GM23338 (cell line): ENCODE measurements around the gene TRIO. TPM values are rescaled to one million over a fixed set of nuclear protein-coding genes. Genes with fewer than 3 reads are reported as not detected.

Source experiments
- ATAC-seq: fragments of 200-7000 bp; cut with Tn5 transposase; 3 replicates; pipeline ENCODE4 v1.9.1; 2020
- DNase-seq: peaks from one replicate; pipeline ENCODE4 v3.0.0-alpha.2; 2015; ENCODE audit warnings: low spot score
- H2AFZ ChIP-seq: fragments of 200-600 bp; sonication (generic); 2 replicates; pipeline ENCODE4 v1.8.0; 2016; ENCODE audit warnings: antibody characterized with exemption, mild to moderate bottlenecking, moderate library complexity
- H3F3A ChIP-seq: fragments of 200-600 bp; sonication (generic); replicated peaks from 2 replicates; pipeline ENCODE4 v1.8.0; 2017; ENCODE audit warnings: antibody characterized with exemption, mixed run types, low read depth
- H3K27ac ChIP-seq: fragments of 200-600 bp; sonication (generic); 2 replicates; pipeline ENCODE4 v1.6.1; 2016; ENCODE audit warnings: low read depth
- H3K27me3 ChIP-seq: fragments of 200-600 bp; sonication (generic); 2 replicates; pipeline ENCODE4 v1.8.0; 2016; ENCODE audit warnings: mild to moderate bottlenecking, mixed run types, moderate library complexity; ENCODE audit not compliant: insufficient read depth
- H3K36me3 ChIP-seq: fragments of 200-600 bp; sonication (generic); 2 replicates; pipeline ENCODE4 v1.8.0; 2016; ENCODE audit warnings: mild to moderate bottlenecking; ENCODE audit not compliant: insufficient read depth
- H3K4me1 ChIP-seq: fragments of 200-600 bp; sonication (generic); 2 replicates; pipeline ENCODE4 v1.8.0; 2016; ENCODE audit warnings: mild to moderate bottlenecking, moderate library complexity; ENCODE audit not compliant: insufficient read depth
- H3K4me2 ChIP-seq: fragments of 200-600 bp; sonication (generic); 2 replicates; pipeline ENCODE4 v1.7.1; 2017; ENCODE audit warnings: mixed run types
- H3K4me3 ChIP-seq: fragments of 200-600 bp; sonication (generic); 2 replicates; pipeline ENCODE4 v1.6.1; 2016; ENCODE audit warnings: mixed run types
- H3K79me2 ChIP-seq: fragments of 200-600 bp; sonication (generic); replicated peaks from 2 replicates; pipeline ENCODE4 v1.8.0; 2017; ENCODE audit warnings: mild to moderate bottlenecking; ENCODE audit not compliant: insufficient read depth
- H3K9me2 ChIP-seq: fragments of 200-600 bp; sonication (generic); 2 replicates; pipeline ENCODE4 v1.8.0; 2017; ENCODE audit not compliant: insufficient read depth
- H4K20me1 ChIP-seq: fragments of 200-600 bp; sonication (generic); replicated peaks from 2 replicates; pipeline ENCODE4 v1.8.0; 2017; ENCODE audit warnings: mild to moderate bottlenecking; ENCODE audit not compliant: insufficient read depth
- H3K27ac Mint-ChIP-seq: 2 replicates; pipeline ENCODE4 v1.8.0; 2020; ENCODE audit warnings: inconsistent platforms, mild to moderate bottlenecking, moderate library complexity, mixed read lengths
- H3K27me3 Mint-ChIP-seq: 3 replicates; pipeline ENCODE4 v1.8.0; 2022; ENCODE audit warnings: low read depth, mild to moderate bottlenecking, moderate library complexity, mixed read lengths, inconsistent platforms; ENCODE audit not compliant: insufficient read depth, poor library complexity
- H3K36me3 Mint-ChIP-seq: 3 replicates; pipeline ENCODE4 v1.8.0; 2021; ENCODE audit warnings: low read depth, mild to moderate bottlenecking, inconsistent platforms, moderate library complexity, mixed read lengths
- H3K4me1 Mint-ChIP-seq: 3 replicates; pipeline ENCODE4 v1.8.0; 2020; ENCODE audit warnings: mild to moderate bottlenecking, inconsistent platforms, mixed read lengths
- H3K4me3 Mint-ChIP-seq: 3 replicates; pipeline ENCODE4 v1.8.0; 2021; ENCODE audit warnings: moderate library complexity, mild to moderate bottlenecking, inconsistent platforms, mixed read lengths
- H3K9me3 Mint-ChIP-seq: 3 replicates; pipeline ENCODE4 v1.8.0; 2020; ENCODE audit warnings: moderate library complexity, mild to moderate bottlenecking, inconsistent platforms, mixed read lengths
- CREB1 ChIP-seq: fragments of 250-450 bp; sonication (Bioruptor Pico); IDR thresholded peaks from 2 replicates; pipeline ENCODE4 v1.5.0; 2020; ENCODE audit warnings: low read depth, mild to moderate bottlenecking, moderate library complexity
- CTCF ChIP-seq, 2 experiments: fragments of 200-600 bp in 1 of 2; sonication (generic) in 1 of 2; conservative IDR thresholded peaks; 2 replicates each; pipeline versions ENCODE4 v1.5.1 to v1.6.1; 2016 to 2017; ENCODE audit warnings: antibody characterized with exemption in 2 of 2, low read depth in 2 of 2, mild to moderate bottlenecking in 2 of 2, moderate library complexity in 1 of 2
- ETS1 ChIP-seq: IDR thresholded peaks from 2 replicates; pipeline ENCODE4 v1.6.1; 2016; ENCODE audit warnings: antibody characterized with exemption
- EZH2 ChIP-seq: fragments of 200-600 bp; sonication (generic); IDR thresholded peaks from one replicate; pipeline ENCODE4 v1.8.0; 2017; ENCODE audit warnings: antibody characterized with exemption, mild to moderate bottlenecking, low read depth; ENCODE audit not compliant: unreplicated experiment
- EZH2phosphoT487 ChIP-seq: fragments of 200-600 bp; sonication (generic); IDR thresholded peaks from one replicate; pipeline ENCODE4 v1.8.1; 2018; ENCODE audit warnings: antibody characterized with exemption; ENCODE audit not compliant: unreplicated experiment
- JUNB ChIP-seq: IDR thresholded peaks from one replicate; pipeline ENCODE4 v1.6.1; 2016; ENCODE audit warnings: antibody characterized with exemption; ENCODE audit not compliant: unreplicated experiment
- NANOG ChIP-seq: IDR thresholded peaks from 2 replicates; pipeline ENCODE4 v1.6.1; 2016; ENCODE audit warnings: antibody characterized with exemption, borderline replicate concordance
- POLR2AphosphoS5 ChIP-seq: IDR thresholded peaks from 2 replicates; pipeline ENCODE4 v1.6.1; 2016; ENCODE audit warnings: antibody characterized with exemption, low read depth
- REST ChIP-seq: IDR thresholded peaks from one replicate; pipeline ENCODE4 v1.6.1; 2018; ENCODE audit warnings: antibody characterized with exemption; ENCODE audit not compliant: unreplicated experiment
- STAT1 ChIP-seq: IDR thresholded peaks from one replicate; pipeline ENCODE4 v1.6.1; 2016; ENCODE audit warnings: antibody characterized with exemption; ENCODE audit not compliant: unreplicated experiment
- ZNF114 ChIP-seq: fragments of 250-450 bp; sonication (Bioruptor Pico); IDR thresholded peaks from 2 replicates; pipeline ENCODE4 v1.5.0; 2020; ENCODE audit warnings: mild to moderate bottlenecking, moderate library complexity
- ZNF331 ChIP-seq: fragments of 250-450 bp; sonication (Bioruptor Pico); IDR thresholded peaks from 2 replicates; pipeline ENCODE4 v1.5.0; 2020; ENCODE audit warnings: low read depth, mild to moderate bottlenecking, moderate library complexity
- ZNF462 ChIP-seq: fragments of 250-450 bp; sonication (Bioruptor Pico); IDR thresholded peaks from 2 replicates; pipeline ENCODE4 v1.5.0; 2020; ENCODE audit warnings: mild to moderate bottlenecking, moderate library complexity
- polyA plus RNA-seq: library from polyadenylated mRNA; unstranded; fragments of >200 nt; fragmentation: Nextera tagmentation; extraction: Ambion mirVana; gene quantifications from 2 replicates; pipeline ENCODE4 v1.2.1, GENCODE V29; 2016
- total RNA-seq: library from RNA; depleted of rRNA; stranded (reverse); fragments of >200 nt; shearing (Covaris generic); gene quantifications from 2 replicates; pipeline ENCODE4 v1.2.3, GENCODE V29; 2014

TRIO gene
- total and polyA plus RNA-seq, 2 experiments from 2014 or later: 13.8 to 113 TPM

- H3K4me2 ChIP-seq: no peak overlapping the region
- TF ChIP-seq JUNB (no peak), ZNF114 (CRISPR knock-in tag) (no peak), CREB1 (CRISPR knock-in tag) (no peak), POLR2AphosphoS5 (no peak), ZNF462 (CRISPR knock-in tag) (no peak), EZH2phosphoT487 (no peak), REST (no peak), NANOG (no peak), ETS1 (no peak), CTCF (conservative IDR thresholded peaks at IDR 0.05; ENCODE audit: low read depth in 2 of 2) (no peak), STAT1 (no peak), ZNF331 (no peak), EZH2 (no peak)
- Mint-ChIP-seq H3K36me3 (peaks cover 36% of the 10 kb centered on the region), H3K4me3 (no peak overlapping the region), H3K27ac (peak overlapping the region; percentile 68; the same call in 1 of the 2 replicates), H3K4me1 (peaks cover 39% of the 10 kb centered on the region), H3K27me3 (peaks cover 4% of the 10 kb centered on the region), H3K9me3 (no peaks in the 10 kb centered on the region)
- no peaks in the 10 kb centered on the region for H3F3A ChIP-seq
- no peaks in the 10 kb centered on the region for H3K27me3 ChIP-seq
- H3K27ac ChIP-seq: no peak overlapping the region
- no peaks in the 10 kb centered on the region for H3K9me2 ChIP-seq
- peaks cover 12% of the 10 kb centered on the region for H3K79me2 ChIP-seq
- ATAC-seq (no peak; the same call in 2 of the 3 replicates), DNase-seq (no peak)
- peaks cover 3% of the 10 kb centered on the region; the same call in 1 of the 2 replicates for H4K20me1 ChIP-seq
- peaks cover 12% of the 10 kb centered on the region; the same call in 1 of the 2 replicates for H3K36me3 ChIP-seq
- no peak overlapping the region for H3K4me3 ChIP-seq
- H2AFZ ChIP-seq: no peak overlapping the region
- H3K4me1 ChIP-seq: peaks cover 31% of the 10 kb centered on the region
These were observed 194.5 kb downstream of the TRIO start for GRCh38 chr5:14337593-14337992.
